Neutrophil (primary cell): ENCODE results near the gene C5orf52.
"Not testable (repeated sequence)": the region's sequence is repeated elsewhere in the genome, so short reads cannot be mapped to it uniquely, and the experiment has no call there.

Source experiments
- H3K27ac ChIP-seq: fragments of 200-600 bp; sonication (generic); 2 replicates; pipeline ENCODE4 v1.5.1; 2016; ENCODE audit warnings: mild to moderate bottlenecking, moderate library complexity
- H3K27me3 ChIP-seq: fragments of 200-600 bp; sonication (generic); 2 replicates; pipeline ENCODE4 v1.6.0; 2016; ENCODE audit warnings: mild to moderate bottlenecking
- H3K36me3 ChIP-seq: fragments of 200-600 bp; sonication (generic); 2 replicates; pipeline ENCODE4 v1.5.1; 2017
- H3K4me1 ChIP-seq, 2 experiments: fragments of 200-600 bp in 1 of 2; sonication (generic) in 1 of 2; 1 replicate in 1 of 2; 2 replicates in 1 of 2; pipeline versions ENCODE4 v1.5.1 to v1.6.1; 2013 to 2016; ENCODE audit warnings: low read depth in 1 of 2, low read length in 1 of 2, mild to moderate bottlenecking in 1 of 2, moderate library complexity in 1 of 2; ENCODE audit not compliant: control insufficient read depth in 1 of 2, insufficient read depth in 1 of 2
- H3K4me3 ChIP-seq, 2 experiments: fragments of 200-600 bp in 1 of 2; sonication (generic) in 1 of 2; 1 replicate in 1 of 2; 2 replicates in 1 of 2; pipeline ENCODE4 v1.5.1; 2013 to 2016; ENCODE audit warnings: low read depth in 1 of 2, low read length in 1 of 2, mild to moderate bottlenecking in 1 of 2, moderate library complexity in 1 of 2
- H3K9me3 ChIP-seq: fragments of 200-600 bp; sonication (generic); 2 replicates; pipeline ENCODE4 v1.5.1; 2016
- TF ChIP-seq, protein P1 (sequence below): fragments of 200-600 bp; sonication (generic); IDR thresholded peaks from 2 replicates; pipeline ENCODE4 v1.5.1; 2016; ENCODE audit warnings: antibody characterized with exemption

Gene C5orf52

DNA sequence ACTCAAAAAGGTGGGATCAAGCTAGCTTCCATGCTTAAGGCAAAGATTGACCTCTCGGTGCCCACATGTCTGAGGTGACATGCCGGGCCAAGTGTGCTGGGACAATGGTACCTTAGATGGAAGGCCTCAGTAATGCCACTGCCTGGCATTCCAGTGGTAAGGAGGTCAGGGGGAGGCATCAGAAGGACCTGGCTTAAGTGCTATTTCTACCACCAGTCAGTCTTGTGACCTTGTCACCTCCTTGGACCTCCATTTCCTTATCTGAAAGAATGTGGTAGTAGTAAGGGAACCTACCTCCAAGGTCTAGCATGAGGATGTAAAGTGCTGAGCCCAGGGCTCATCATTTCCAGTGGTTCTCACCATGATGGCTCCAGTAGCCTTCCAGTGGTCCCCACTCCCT lies 8.9 kb downstream of the C5orf52 start:
- H3K4me3 ChIP-seq = no peak overlapping the region
- peaks cover 4% of the 10 kb centered on the region for H3K27me3 ChIP-seq
- no peak overlapping the region for H3K27ac ChIP-seq
- no peaks in the 10 kb centered on the region for H3K4me1 ChIP-seq
- H3K9me3 ChIP-seq = no peaks in the 10 kb centered on the region
- TF ChIP-seq, protein P1, sequence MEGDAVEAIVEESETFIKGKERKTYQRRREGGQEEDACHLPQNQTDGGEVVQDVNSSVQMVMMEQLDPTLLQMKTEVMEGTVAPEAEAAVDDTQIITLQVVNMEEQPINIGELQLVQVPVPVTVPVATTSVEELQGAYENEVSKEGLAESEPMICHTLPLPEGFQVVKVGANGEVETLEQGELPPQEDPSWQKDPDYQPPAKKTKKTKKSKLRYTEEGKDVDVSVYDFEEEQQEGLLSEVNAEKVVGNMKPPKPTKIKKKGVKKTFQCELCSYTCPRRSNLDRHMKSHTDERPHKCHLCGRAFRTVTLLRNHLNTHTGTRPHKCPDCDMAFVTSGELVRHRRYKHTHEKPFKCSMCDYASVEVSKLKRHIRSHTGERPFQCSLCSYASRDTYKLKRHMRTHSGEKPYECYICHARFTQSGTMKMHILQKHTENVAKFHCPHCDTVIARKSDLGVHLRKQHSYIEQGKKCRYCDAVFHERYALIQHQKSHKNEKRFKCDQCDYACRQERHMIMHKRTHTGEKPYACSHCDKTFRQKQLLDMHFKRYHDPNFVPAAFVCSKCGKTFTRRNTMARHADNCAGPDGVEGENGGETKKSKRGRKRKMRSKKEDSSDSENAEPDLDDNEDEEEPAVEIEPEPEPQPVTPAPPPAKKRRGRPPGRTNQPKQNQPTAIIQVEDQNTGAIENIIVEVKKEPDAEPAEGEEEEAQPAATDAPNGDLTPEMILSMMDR = no peak
- H3K36me3 ChIP-seq = no peaks in the 10 kb centered on the region

DNA sequence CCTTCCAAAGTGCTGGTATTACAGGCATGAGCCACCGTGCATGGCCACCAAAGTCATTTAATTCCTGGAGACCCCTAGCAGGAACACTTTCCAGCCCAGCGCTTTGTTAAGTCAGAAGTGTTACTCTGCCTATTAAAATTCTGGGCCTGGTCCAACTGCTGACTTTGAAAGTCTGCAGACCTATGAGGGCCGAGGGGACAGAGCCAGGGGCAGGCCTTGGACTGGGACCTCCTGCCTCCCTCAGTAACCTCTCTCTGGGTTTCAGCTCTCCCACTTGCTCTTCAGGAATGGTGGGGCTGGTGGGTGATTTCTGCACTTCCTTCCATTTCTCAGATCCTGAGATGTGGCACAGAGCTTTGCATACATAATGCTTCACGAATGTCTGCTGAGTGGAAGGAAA lies 9.7 kb downstream of the C5orf52 start:
- TF ChIP-seq, protein P1 = no peak
- no peaks in the 10 kb centered on the region for H3K9me3 ChIP-seq
- H3K27ac ChIP-seq = no peak overlapping the region
- no peaks in the 10 kb centered on the region for H3K36me3 ChIP-seq
- no peak overlapping the region for H3K4me3 ChIP-seq
- H3K27me3 ChIP-seq = peaks cover 4% of the 10 kb centered on the region
- no peaks in the 10 kb centered on the region for H3K4me1 ChIP-seq

DNA sequence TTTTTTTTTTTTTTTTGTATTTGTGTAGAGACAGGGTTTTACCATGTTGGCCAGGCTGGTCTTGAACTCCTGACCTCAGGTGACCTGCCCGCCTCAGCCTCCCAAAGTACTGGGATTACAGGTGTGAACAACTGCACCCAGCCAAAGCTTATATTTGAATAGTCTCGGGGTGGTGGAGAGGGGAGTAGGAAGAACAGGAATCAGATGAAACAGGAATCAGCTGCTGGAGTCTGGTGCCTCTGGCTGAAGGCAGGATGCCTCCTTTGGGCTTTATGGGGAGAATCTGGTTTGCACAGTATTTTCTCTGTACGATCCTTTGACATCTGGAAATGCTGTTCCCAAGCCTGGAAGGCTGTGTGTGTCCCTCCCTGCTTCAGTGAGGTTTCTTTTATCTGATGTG lies 10.9 kb downstream of the C5orf52 start:
- no peaks in the 10 kb centered on the region for H3K9me3 ChIP-seq
- no peaks in the 10 kb centered on the region for H3K4me1 ChIP-seq
- H3K27me3 ChIP-seq = peaks cover 4% of the 10 kb centered on the region
- TF ChIP-seq, protein P1 = no peak
- no peak overlapping the region for H3K27ac ChIP-seq
- no peak overlapping the region for H3K4me3 ChIP-seq
- no peaks in the 10 kb centered on the region for H3K36me3 ChIP-seq

DNA sequence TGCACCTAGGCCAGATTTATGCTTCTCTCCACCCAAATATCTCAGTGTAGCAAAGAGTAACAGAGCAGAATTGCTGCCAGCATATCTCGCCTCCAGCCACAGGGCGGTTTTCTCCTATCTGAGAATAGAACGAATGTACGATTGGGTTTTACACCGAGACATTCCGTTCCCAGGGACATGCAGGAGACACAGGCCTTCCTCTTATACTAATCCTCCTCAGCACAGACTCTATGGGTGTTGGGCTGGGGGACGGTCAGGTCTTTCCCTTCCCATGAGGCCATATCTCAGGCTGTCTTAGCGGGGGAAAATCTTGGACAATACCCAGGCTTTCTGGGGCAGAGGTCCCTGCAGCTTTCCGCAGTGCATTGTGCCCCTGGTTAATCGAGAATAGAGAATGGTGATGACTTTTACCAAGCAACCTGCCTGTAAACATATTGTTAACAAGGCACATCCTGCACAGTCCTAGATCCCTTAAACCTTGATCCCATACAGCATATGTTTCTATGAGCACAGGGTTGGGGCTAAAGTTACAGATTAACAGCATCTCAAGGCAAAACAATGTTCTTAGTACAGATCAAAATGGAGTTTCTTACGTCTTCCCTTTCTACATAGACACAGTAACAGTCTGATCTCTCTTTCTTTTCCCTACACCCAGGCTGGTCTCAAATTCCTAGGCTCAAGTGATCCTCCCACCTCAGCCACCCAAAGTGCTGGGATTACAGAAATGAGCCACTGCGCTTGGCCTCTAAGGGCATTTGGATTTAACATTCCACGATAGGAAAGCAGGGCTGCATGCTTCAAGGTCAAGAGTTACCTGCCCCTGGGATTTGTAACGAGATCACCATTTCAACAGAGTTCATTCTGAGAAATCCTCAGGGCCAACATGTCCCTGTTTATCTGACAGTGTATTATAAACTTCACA lies 15.2 kb downstream of the C5orf52 start:
- not testable (repeated sequence) for H3K36me3 ChIP-seq, H3K9me3 ChIP-seq, H3K27ac ChIP-seq, H3K4me3 ChIP-seq, H3K4me1 ChIP-seq
- peaks cover 20% of the 10 kb centered on the region for H3K27me3 ChIP-seq

DNA sequence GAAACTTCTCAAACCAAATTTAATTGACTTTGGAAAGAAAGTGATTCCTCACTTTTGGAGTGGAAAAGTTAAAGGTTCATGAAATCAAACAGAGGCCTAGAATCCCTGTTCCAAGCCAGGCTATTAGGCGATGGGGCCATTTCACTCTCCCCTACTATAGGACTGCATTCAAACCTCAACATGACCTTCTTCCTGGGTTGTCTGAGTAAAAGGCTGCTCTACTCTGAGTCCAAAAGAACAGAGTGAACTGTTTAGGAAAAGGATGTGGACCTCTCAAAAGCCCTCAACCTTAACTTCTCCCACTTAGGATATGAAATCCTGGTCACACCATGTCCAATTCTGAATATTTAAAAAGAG lies 15.8 kb downstream of the C5orf52 start:
- no peaks in the 10 kb centered on the region for H3K4me1 ChIP-seq
- TF ChIP-seq, protein P1 = no peak
- H3K4me3 ChIP-seq = no peak overlapping the region
- H3K9me3 ChIP-seq = no peaks in the 10 kb centered on the region
- H3K36me3 ChIP-seq = no peaks in the 10 kb centered on the region
- H3K27me3 ChIP-seq = peaks cover 20% of the 10 kb centered on the region
- H3K27ac ChIP-seq = no peak overlapping the region

DNA sequence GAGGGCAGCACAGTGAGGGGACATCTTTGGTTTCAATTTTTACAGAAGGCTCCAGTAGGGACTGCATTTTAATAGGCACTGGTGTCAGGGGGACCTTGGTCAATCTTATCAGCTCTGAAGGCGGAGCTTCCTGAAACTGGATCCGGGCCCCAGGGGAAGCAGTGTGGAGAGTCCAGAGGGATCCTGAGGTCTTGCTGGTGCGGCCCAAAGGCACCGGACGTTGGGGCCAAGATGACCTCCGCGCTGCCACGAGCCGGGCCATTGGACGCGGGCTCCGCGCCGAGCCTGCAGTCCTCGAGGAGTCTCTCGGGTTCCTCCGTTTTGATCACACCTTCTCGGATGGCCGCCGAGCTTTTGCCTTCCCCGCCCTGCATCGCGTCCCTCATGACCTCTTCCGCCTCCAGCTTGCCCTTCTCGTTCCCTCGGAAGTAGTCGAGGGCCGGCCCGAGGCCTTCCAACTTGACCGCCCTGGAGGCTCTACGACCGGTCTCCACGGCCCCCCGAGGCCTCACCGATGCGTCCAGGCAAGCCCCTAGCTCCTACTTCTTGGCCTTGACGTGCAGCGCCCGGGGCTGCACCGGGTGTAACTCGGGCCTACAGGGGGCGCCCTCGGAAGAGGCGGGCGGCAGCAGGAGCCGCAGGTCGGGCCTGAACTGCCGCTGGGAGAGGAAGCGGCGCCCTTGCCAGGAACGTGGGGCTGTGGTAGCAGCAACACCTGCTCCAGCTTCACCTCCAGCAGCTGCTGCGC lies 18.8 kb downstream of the C5orf52 start:
- H3K9me3 ChIP-seq = no peaks in the 10 kb centered on the region
- no peaks in the 10 kb centered on the region for H3K36me3 ChIP-seq
- H3K4me1 ChIP-seq = no peaks in the 10 kb centered on the region
- no peak overlapping the region for H3K4me3 ChIP-seq
- H3K27me3 ChIP-seq = peaks cover 16% of the 10 kb centered on the region
- H3K27ac ChIP-seq = no peak overlapping the region
- TF ChIP-seq, protein P1 = no peak
